AG08396 (cell line): ENCODE data around the gene MESP1.
A peak's percentile ranks its signal among the peaks of the same experiment; 100 is the strongest.

Experiments
- DNase-seq: peaks from one replicate; pipeline ENCODE4 v3.0.0; 2012; ENCODE audit warnings: low spot score, mixed read lengths

The MESP1 gene

GRCh38 chr15:89780601-89781000 is 29.6 kb upstream of the MESP1 start:
- DNase-seq, result no peak

DNA sequence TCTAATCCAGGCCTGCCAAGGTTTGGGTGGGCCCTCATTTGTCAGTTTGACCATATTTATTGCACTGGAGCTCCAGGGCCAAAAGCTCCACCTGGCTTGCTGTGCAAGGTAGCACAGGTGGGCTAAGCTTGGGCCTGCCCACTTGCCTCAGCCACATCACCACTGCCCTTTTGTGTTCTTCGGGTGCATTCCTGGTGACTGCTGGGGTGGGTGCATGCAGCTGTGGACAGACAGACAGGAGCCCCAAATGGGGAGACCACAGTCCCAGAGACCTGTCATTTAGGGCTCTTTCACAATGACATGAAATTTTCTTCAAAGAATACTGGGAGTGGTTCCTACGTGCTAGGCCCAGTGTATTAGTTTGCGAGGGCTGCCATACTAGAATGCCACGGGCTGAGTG is 27.8 kb upstream of the MESP1 start:
- DNase-seq, result no peak

DNA sequence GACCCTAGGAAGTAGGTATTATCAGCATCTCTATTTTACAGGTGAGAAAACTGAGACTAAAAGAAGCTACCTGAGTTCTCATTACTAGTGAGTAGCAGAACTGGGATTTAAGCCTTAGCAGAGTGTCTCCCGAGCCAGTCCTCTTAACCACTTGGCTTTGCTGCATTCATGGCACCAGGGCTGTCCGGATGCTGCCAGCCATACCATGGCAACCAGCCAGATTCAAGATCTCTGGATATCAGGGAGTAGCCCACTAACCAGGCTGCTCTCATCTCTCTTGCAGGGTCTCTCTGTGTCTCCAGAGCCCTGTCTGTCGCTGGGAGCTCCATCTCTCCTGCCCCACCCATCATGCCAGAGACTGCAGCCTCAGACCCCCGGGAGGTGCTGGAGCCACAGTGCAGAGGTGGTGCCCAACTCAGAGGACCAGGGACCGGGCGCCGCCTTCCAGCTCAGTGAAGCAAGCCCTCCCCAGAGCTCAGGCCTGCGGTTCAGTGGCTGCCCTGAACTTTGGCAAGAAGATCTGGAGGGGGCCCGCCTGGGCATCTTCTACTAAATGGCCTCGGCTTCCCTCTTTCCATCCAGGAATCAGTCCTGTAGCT is 26.8 kb upstream of the MESP1 start:
- DNase-seq, result no peak

GRCh38 chr15:89777073-89777751 is 26.2 kb upstream of the MESP1 start:
- no peak for DNase-seq

DNA sequence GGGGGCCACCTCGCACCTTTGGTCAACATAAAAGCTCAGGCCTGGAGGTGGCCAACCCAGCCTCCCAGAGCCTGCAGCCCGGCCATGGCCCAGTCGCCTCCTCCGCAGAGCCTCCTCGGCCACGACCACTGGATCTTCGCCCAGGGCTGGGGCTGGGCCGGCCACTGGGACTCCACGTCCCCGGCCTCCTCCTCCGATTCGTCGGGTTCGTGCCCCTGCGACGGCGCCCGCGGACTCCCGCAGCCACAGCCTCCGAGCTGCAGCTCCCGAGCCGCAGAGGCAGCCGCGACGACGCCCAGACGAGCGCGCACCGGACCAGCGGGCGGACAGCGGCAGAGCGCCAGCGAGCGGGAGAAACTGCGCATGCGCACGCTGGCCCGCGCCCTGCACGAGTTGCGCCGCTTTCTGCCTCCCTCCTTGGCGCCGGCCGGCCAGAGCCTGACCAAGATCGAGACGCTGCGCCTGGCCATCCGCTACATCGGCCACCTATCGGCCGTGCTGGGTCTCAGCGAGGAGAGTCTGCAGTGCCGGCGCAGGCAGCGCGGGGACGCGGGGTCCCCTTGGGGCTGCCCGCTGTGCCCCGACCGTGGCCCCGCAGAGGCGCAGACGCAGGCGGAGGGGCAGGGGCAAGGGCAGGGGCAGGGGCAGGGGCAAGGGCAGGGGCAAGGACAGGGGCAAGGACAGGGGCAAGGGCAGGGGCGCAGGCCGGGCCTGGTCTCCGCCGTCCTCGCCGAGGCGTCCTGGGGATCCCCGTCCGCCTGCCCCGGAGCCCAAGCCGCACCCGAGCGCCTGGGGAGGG is 25.4 kb upstream of the MESP1 start, which contains the start of gene MESP2:
Gene MESP2 (plus strand): TSS at position 59 of the 799 bp plus-strand sequence. CDS start 26 bp downstream, at position 85.
- DNase-seq, result peak; percentile 94

DNA sequence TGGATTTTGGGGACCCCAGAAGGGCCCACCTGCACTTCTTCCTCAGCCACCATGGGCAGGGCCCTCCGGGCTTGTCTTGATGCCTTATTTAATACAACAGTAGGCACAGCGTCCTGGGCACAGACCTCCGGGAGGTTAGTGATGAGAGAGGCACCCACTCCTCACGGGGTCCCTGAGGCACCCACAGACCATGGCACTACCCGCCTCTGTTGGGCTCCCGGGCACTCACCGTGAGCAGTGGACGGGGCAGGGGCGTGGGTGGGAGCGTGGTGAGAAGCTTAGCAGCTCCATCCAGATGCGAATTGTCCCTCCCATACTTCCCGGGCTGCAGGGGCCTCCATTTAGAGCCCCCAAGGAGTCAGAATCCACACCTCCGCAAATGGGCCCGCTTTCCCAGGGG is 24.8 kb upstream of the MESP1 start:
- DNase-seq, result no peak

GRCh38 chr15:89774492-89774891 is 23.4 kb upstream of the MESP1 start:
- DNase-seq, result no peak

DNA sequence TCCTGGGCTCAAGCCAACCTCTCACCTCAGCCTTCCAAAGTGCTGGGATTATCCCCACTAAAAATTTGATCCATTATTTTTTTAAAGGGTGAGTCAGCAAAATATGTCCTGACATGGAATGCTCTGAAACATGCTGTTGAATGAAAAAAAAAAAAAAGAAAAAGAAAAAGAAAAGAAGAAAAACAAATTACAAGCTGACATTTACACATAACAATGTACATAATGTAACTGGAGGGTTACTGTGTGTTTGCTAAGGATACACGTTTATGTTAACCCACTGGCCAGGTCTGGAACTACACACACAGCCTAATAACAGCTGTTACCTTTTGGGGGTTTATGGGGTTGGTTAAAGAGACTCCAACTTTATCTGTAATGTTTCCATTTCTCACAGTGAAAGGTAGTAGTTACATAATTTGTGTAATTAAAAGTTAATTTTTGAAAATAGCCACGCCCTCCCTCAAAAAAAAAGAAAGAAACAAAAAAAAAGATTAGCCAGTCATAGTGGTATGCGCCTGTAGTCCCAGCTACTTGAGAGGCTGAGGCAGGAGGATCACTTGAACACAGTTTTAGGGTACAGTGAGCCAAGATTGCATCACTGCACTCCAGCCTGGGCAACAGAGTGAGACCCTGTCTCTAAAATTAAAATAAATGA is 22.0 kb upstream of the MESP1 start:
- DNase-seq, result peak; percentile 48

GRCh38 chr15:89770041-89770440 is 19.0 kb upstream of the MESP1 start:
- no peak for DNase-seq

DNA sequence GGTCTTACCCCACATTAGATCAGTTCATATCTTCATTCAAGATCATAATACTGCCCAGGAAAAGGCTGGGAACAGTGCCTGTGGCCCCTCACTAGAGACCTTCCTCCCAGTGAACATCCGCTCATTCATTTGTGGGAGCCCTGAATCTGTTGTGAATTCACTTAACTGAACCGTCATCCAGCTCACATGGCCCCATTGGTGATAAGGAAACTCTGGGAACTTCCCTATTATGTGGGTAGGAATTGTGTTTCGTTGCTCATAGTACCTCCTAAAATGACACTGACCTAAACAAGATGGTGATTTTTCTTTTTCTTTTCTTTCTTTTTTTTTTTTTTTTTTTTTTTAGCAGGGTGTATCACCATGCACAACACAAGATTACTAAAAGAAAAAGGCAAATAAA is 18.3 kb upstream of the MESP1 start:
- no peak for DNase-seq

GRCh38 chr15:89768071-89768500 is 17.0 kb upstream of the MESP1 start:
- DNase-seq, result peak; percentile 64

- no peak for DNase-seq
Observed at GRCh38 chr15:89767411-89767915, 16.4 kb upstream of the MESP1 start.

- no peak for DNase-seq
Observed at GRCh38 chr15:89766357-89767311, 15.6 kb upstream of the MESP1 start.

- no peak for DNase-seq
Observed at GRCh38 chr15:89765694-89766093, 14.6 kb upstream of the MESP1 start.

- no peak for DNase-seq
Observed at GRCh38 chr15:89761929-89762328, 10.9 kb upstream of the MESP1 start.

DNA sequence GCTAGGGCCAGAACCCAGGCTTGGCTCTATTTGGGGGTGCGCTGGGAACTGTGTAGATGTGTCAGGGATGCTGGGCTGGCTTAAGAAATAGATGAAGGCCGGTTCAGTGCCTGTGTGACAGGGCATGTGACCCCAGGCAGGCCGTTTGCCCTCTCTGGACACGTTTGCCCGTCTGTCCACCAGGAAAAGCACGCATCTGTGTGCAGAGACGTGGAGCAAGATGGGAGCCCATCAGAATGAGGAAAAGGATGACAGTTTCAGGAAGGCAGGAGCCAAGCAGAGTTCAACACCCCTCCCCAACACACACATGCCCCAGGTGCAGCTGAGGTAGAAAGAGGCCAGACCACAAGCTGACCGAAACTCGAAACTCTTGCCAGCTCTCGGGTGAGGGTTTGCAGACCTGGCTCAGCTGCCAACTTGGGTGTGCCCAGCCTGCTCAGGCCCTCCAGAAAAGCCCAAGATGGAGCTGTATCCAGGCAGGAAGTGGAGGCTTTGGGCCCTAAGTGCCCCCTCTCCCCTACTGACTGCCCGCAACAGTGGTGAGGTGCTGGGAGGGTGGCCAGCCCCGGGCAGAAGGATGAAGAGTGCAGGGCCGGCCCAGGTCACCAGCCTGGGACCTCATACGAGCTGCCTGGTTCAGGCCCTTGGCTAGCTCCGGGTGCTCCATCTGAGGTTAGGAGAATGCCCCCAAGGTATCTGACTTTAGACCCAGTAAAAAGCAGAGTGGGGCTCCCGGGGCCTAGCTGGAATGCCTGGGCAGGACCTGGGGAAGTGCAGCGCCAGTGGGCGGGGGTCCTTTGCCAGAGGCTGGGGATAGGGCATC is 10.2 kb upstream of the MESP1 start:
- DNase-seq, result no peak

DNA sequence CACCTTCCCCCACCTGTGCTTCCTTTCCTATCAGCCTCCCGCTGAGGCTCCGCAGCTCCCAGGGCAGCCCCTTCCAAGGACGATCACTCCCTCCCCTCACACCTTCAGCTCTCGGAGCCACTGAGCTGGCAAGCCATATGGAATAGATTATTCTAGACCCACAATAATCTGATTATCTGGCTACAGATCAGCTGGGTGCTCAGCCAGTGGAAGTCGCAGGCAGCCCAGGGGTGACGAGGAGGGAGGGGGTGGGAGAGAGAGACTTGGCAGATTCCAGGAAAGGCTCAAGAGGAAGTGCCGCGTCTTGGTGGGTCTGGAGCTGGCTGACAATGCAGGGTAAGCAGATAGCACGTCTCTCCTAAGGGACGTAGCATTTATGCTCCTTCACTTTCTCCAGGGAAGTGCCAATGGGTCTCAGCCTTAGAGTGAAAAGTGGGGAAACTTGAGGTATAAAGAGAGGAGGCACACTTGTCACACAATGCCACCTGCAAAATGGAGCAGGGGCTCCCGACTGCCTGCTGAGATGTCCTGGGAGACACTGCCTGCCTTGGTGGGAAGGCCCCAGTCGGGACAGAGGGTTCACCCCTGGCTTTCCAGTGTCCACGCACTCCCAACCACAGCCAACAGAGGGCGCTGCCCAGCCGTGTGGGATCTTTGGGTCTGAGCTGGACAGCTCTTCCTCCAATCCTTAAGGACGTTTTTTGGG is 9.4 kb upstream of the MESP1 start:
- peak; percentile 85 for DNase-seq

DNA sequence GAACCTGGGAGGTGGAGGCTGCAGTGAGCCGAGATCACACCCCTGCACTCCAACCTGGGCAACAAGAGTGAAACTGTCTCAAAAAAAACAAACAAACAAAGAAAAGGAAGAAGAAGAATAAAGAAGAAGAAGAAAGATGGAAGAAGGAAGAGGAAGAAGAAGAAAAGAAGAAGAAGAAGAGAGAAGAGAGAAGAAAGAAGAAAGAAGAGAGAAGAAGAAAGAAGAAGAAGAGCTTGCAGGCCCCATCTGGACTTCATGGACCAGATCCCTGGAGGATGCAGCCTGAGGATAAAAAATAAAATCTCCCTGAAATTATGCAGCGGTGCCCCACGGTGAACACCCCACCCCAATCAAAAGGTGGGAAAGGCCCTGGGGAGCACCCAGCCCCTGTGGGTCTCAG is 8.8 kb upstream of the MESP1 start:
- DNase-seq, result no peak

GRCh38 chr15:89758981-89759380 is 7.9 kb upstream of the MESP1 start:
- no peak for DNase-seq

- no peak for DNase-seq
Observed at GRCh38 chr15:89758283-89758682, 7.2 kb upstream of the MESP1 start.
